LHCN-M2 (cell line): ENCODE results near the gene RPL37A. TPM values are rescaled to one million over a fixed set of nuclear protein-coding genes. Genes with fewer than 3 reads are reported as not detected.
"Not testable (repeated sequence)": the region's sequence is repeated elsewhere in the genome, so short reads cannot be mapped to it uniquely, and the experiment has no call there.

Experiments used
- DNase-seq: peaks from one replicate; pipeline ENCODE4 v3.0.0-alpha.2; 2012; ENCODE audit warnings: low read depth
- total RNA-seq: library from RNA; depleted of rRNA; stranded (reverse); fragments of >200 nt; gene quantifications from 2 replicates; pipeline ENCODE4 v1.2.3, GENCODE V29; 2014

RPL37A gene
- total RNA-seq, 1 experiment from 2014 or later: 905 TPM

GRCh38 chr2:216516730-216517350 is 18.2 kb downstream of the RPL37A start:
- peak; percentile 43 for DNase-seq

- no peak for DNase-seq
These were observed 19.0 kb downstream of the RPL37A start for GRCh38 chr2:216517447-216518225.

GRCh38 chr2:216518566-216519119 is 20.0 kb downstream of the RPL37A start:
- DNase-seq: not testable (repeated sequence)

GRCh38 chr2:216519154-216519762 is 20.6 kb downstream of the RPL37A start:
- DNase-seq: peak; percentile 69

GRCh38 chr2:216520112-216520511 is 21.5 kb downstream of the RPL37A start:
- DNase-seq: no peak

- no peak for DNase-seq
These were observed 24.4 kb downstream of the RPL37A start for GRCh38 chr2:216522892-216523502.

- DNase-seq: no peak
These were observed 27.3 kb downstream of the RPL37A start for GRCh38 chr2:216525972-216526371.

GRCh38 chr2:216526939-216527338 is 28.3 kb downstream of the RPL37A start:
- DNase-seq: no peak

- DNase-seq: no peak
These were observed 29.0 kb downstream of the RPL37A start for GRCh38 chr2:216527600-216527999.

GRCh38 chr2:216532562-216532961 is 33.9 kb downstream of the RPL37A start:
- DNase-seq: no peak

GRCh38 chr2:216533609-216534008 is 35.0 kb downstream of the RPL37A start:
- DNase-seq: no peak

- DNase-seq: no peak
These were observed 36.2 kb downstream of the RPL37A start for GRCh38 chr2:216534809-216535208.

- DNase-seq: peak; percentile 67
These were observed 36.9 kb downstream of the RPL37A start for GRCh38 chr2:216535454-216535995.

GRCh38 chr2:216536734-216537210 is 38.1 kb downstream of the RPL37A start:
- DNase-seq: no peak

- DNase-seq: no peak
These were observed 38.7 kb downstream of the RPL37A start for GRCh38 chr2:216537366-216537765.

- no peak for DNase-seq
These were observed 39.9 kb downstream of the RPL37A start for GRCh38 chr2:216538538-216538937.

GRCh38 chr2:216539120-216539519 is 40.5 kb downstream of the RPL37A start:
- no peak for DNase-seq

GRCh38 chr2:216539791-216540241 is 41.2 kb downstream of the RPL37A start:
- DNase-seq: no peak

GRCh38 chr2:216540920-216541319 is 42.3 kb downstream of the RPL37A start:
- no peak for DNase-seq

GRCh38 chr2:216541505-216541904 is 42.9 kb downstream of the RPL37A start:
- no peak for DNase-seq

GRCh38 chr2:216545359-216545758 is 46.7 kb downstream of the RPL37A start:
- DNase-seq: no peak
